ENCODE data around the gene GOT1. TPM values are rescaled to one million over a fixed set of nuclear protein-coding genes. Genes with fewer than 3 reads are reported as not detected.
A peak's percentile ranks its signal among the peaks of the same experiment; 100 is the strongest.

GOT1 gene
- total RNA-seq, 3 donors from 2014 or later = 56.7 to 105 (median 101) TPM

GRCh38 chr10:99433378-99434020, 3.1 kb upstream of the GOT1 start:
- H3K36me3 ChIP-seq (ENCODE audit: low read depth) = peaks cover 5% of the 10 kb centered on the region
- DNase-seq (no peak), ATAC-seq (no peak)
- no peaks in the 10 kb centered on the region for H3K4me1 ChIP-seq (ENCODE audit: low read depth)
- intact Hi-C loops (cut with DNase I, micrococcal nuclease) = loop anchor here (5.0 to 10.0 kb wide), 3 partner anchors 104 to 181 kb away; no protein-coding TSS in a partner anchor
- no peaks in the 10 kb centered on the region for H3K9me3 ChIP-seq
- TF ChIP-seq CTCF (IDR thresholded peaks at IDR 0.05) = no peak
- no peak overlapping the region for H3K4me3 ChIP-seq

- H3K36me3 ChIP-seq (ENCODE audit: low read depth) = peaks cover 5% of the 10 kb centered on the region
Observed at GRCh38 chr10:99432881-99433280, 2.5 kb upstream of the GOT1 start.

GRCh38 chr10:99432047-99432446, 1.6 kb upstream of the GOT1 start:
- TF ChIP-seq CTCF (IDR thresholded peaks at IDR 0.05) = no peak
- intact Hi-C loops (cut with DNase I, micrococcal nuclease) = loop anchor here (5.0 to 10.0 kb wide), 3 partner anchors 105 to 183 kb away; no protein-coding TSS in a partner anchor
- H3K4me3 ChIP-seq = no peak overlapping the region
- H3K36me3 ChIP-seq (ENCODE audit: low read depth) = peaks cover 5% of the 10 kb centered on the region
- DNase-seq (no peak), ATAC-seq (no peak)
- no peaks in the 10 kb centered on the region for H3K9me3 ChIP-seq
- H3K4me1 ChIP-seq (ENCODE audit: low read depth) = no peaks in the 10 kb centered on the region

More at GRCh38 chr10:99432881-99433280, 2.5 kb upstream of the GOT1 start:
- H3K4me1 ChIP-seq (ENCODE audit: low read depth) = no peaks in the 10 kb centered on the region
- intact Hi-C loops (cut with DNase I, micrococcal nuclease) = loop anchor here (5.0 to 10.0 kb wide), 3 partner anchors 104 to 182 kb away; no protein-coding TSS in a partner anchor
- no peaks in the 10 kb centered on the region for H3K9me3 ChIP-seq
- DNase-seq (no peak), ATAC-seq (no peak)
- no peak for TF ChIP-seq CTCF (IDR thresholded peaks at IDR 0.05)
- H3K4me3 ChIP-seq = no peak overlapping the region

DNA sequence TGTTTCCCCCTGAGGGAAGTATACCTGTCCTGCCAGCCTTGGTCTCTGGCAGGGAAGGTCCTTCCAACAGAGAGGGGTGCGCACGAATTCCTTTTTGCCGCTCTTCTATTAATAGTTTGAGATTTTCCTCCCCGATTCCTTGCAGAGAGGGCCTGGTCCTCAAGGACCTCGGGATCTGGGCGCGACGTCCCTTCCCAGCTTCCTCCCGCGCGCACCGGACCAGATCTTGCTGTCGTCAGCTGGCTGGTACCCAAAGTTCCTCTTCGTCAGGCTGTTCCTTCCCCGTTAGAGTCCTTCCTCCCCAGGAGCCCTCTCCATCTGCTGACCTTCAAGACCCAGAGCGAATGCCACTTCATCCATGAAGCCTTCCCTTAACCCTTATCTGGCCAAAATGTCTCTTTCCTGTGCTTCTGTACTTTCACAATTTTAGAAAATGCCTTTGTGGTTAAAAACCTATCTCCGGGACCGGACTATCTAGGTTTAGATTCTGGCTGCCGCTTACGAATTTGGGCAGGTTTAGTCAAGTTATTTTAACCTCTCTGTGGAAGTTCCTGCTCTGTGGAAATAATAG, 851 bp upstream of the GOT1 start:
- ATAC-seq = peak; percentile 62
- no peaks in the 10 kb centered on the region for H3K4me1 ChIP-seq (ENCODE audit: low read depth)

GRCh38 chr10:99430116-99430450, 341 bp downstream of the GOT1 start:
- ATAC-seq (peak; percentile 31), DNase-seq (no peak)
- Histone ChIP-seq H3K4me1 (ENCODE audit: low read depth) (no peaks in the 10 kb centered on the region), H3K9me3 (no peaks in the 10 kb centered on the region), H3K36me3 (ENCODE audit: low read depth) (peaks cover 5% of the 10 kb centered on the region), H3K4me3 (peak overlapping the region; percentile 70)
- intact Hi-C loops (cut with DNase I, micrococcal nuclease) = loop anchor here (5.0 to 10.0 kb wide), 3 partner anchors 107 to 185 kb away; no protein-coding TSS in a partner anchor
- TF ChIP-seq CTCF (IDR thresholded peaks at IDR 0.05) = no peak

More for the DNA sequence above, 851 bp upstream of the GOT1 start:
- peaks cover 5% of the 10 kb centered on the region for H3K36me3 ChIP-seq (ENCODE audit: low read depth)
- no peak for TF ChIP-seq CTCF (IDR thresholded peaks at IDR 0.05)
- intact Hi-C loops (cut with DNase I, micrococcal nuclease) = loop anchor here (5.0 to 10.0 kb wide), 3 partner anchors 106 to 184 kb away; no protein-coding TSS in a partner anchor
- H3K9me3 ChIP-seq = no peaks in the 10 kb centered on the region
- peak overlapping the region; percentile 70 for H3K4me3 ChIP-seq
- DNase-seq = peak; percentile 81 to 86 (median 85)

Data from mucosa of descending colon (tissue), 3 donors.